SK-N-SH treated with all-trans-retinoic acid at 6 μM for 48 hours (cell line): Measurements from ENCODE around the gene NBPF4.
"Not testable (repeated sequence)": the region's sequence is repeated elsewhere in the genome, so short reads cannot be mapped to it uniquely, and the experiment has no call there.

ENCODE experiments used
- CREB5 ChIP-seq: fragments of 250-450 bp; sonication (Bioruptor Pico); IDR thresholded peaks from 2 replicates; pipeline ENCODE4 v1.5.1; 2020; ENCODE audit warnings: low read depth, mild to moderate bottlenecking, moderate library complexity
- CSDC2 ChIP-seq: fragments of 250-450 bp; sonication (Bioruptor Pico); IDR thresholded peaks from 2 replicates; pipeline ENCODE4 v1.5.0; 2020; ENCODE audit warnings: mild to moderate bottlenecking, moderate library complexity
- ISL1 ChIP-seq: fragments of 250-450 bp; sonication (Bioruptor Pico); IDR thresholded peaks from 2 replicates; pipeline ENCODE4 v2.1.2; 2022; ENCODE audit warnings: mild to moderate bottlenecking, moderate library complexity
- PATZ1 ChIP-seq: fragments of 250-450 bp; sonication (Bioruptor Pico); IDR thresholded peaks from 2 replicates; pipeline ENCODE4 v1.8.0; 2020; ENCODE audit warnings: mild to moderate bottlenecking, moderate library complexity, borderline replicate concordance
- RARB ChIP-seq: fragments of 250-450 bp; sonication (Bioruptor Pico); IDR thresholded peaks from 2 replicates; pipeline ENCODE4 v1.8.0; 2021; ENCODE audit warnings: mild to moderate bottlenecking, moderate library complexity
- SNAI2 ChIP-seq: fragments of 250-450 bp; sonication (Bioruptor Pico); IDR thresholded peaks from 2 replicates; pipeline ENCODE4 v1.5.0; 2020; ENCODE audit warnings: mild to moderate bottlenecking, moderate library complexity
- TCF4 ChIP-seq: fragments of 250-450 bp; sonication (Bioruptor Pico); IDR thresholded peaks from 2 replicates; pipeline ENCODE4 v1.8.0; 2021; ENCODE audit warnings: mild to moderate bottlenecking, moderate library complexity, borderline replicate concordance
- ZFP3 ChIP-seq: fragments of 250-450 bp; sonication (Bioruptor Pico); IDR thresholded peaks from 2 replicates; pipeline ENCODE4 v1.5.0; 2020; ENCODE audit warnings: mild to moderate bottlenecking, moderate library complexity
- ZFP30 ChIP-seq: fragments of 450-650 bp; formaldehyde crosslinking; IDR thresholded peaks from 2 replicates; pipeline ENCODE4 v1.5.0; 2022; ENCODE audit warnings: mild to moderate bottlenecking, moderate library complexity
- TF ChIP-seq, protein P1 (sequence below): fragments of 250-450 bp; sonication (Bioruptor Pico); IDR thresholded peaks from 2 replicates; pipeline ENCODE4 v1.5.1; 2021; ENCODE audit warnings: mild to moderate bottlenecking, moderate library complexity

- not testable (repeated sequence) for TF ChIP-seq ZFP3 (CRISPR knock-in tag); PATZ1 (CRISPR knock-in tag); ISL1; SNAI2 (CRISPR knock-in tag); RARB (CRISPR knock-in tag); CREB5 (CRISPR knock-in tag); TCF4 (CRISPR knock-in tag); ZFP30 (CRISPR knock-in tag); CSDC2 (CRISPR knock-in tag)
- TF ChIP-seq, protein P1, sequence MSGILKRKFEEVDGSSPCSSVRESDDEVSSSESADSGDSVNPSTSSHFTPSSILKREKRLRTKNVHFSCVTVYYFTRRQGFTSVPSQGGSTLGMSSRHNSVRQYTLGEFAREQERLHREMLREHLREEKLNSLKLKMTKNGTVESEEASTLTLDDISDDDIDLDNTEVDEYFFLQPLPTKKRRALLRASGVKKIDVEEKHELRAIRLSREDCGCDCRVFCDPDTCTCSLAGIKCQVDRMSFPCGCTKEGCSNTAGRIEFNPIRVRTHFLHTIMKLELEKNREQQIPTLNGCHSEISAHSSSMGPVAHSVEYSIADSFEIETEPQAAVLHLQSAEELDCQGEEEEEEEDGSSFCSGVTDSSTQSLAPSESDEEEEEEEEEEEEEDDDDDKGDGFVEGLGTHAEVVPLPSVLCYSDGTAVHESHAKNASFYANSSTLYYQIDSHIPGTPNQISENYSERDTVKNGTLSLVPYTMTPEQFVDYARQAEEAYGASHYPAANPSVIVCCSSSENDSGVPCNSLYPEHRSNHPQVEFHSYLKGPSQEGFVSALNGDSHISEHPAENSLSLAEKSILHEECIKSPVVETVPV (CRISPR knock-in tag): not testable (repeated sequence)
Measured at GRCh38 chr1:108261967-108262366, 18.1 kb upstream of the NBPF4 start.
